Vagina (tissue), 2 donors: ENCODE data around the gene TESMIN.

Experiments used
- POLR2A ChIP-seq, 2 donors: fragments of 450-650 bp; IDR thresholded peaks; one replicate each; pipeline ENCODE4 v1.6.1; 2017; ENCODE audit warnings: antibody characterized with exemption in 2 of 2, mild to moderate bottlenecking in 2 of 2, moderate library complexity in 2 of 2
- POLR2AphosphoS5 ChIP-seq, 2 donors: sonication (generic); formaldehyde crosslinking; IDR thresholded peaks; one replicate each; pipeline ENCODE4 v1.9.0; 2017; ENCODE audit warnings: antibody characterized with exemption in 2 of 2, mild to moderate bottlenecking in 2 of 2, low read depth in 1 of 2; ENCODE audit not compliant: insufficient read depth in 1 of 2
- TF ChIP-seq, protein P1 (sequence below), 3 experiments: fragments of 450-650 bp in 2 of 3; fragments of 200-600 bp in 1 of 3; sonication (generic) in 1 of 3; IDR thresholded peaks; one replicate each; pipeline ENCODE4 v1.5.1; 2017 to 2019; ENCODE audit warnings: antibody characterized with exemption in 3 of 3, mild to moderate bottlenecking in 2 of 3, moderate library complexity in 2 of 3

DNA sequence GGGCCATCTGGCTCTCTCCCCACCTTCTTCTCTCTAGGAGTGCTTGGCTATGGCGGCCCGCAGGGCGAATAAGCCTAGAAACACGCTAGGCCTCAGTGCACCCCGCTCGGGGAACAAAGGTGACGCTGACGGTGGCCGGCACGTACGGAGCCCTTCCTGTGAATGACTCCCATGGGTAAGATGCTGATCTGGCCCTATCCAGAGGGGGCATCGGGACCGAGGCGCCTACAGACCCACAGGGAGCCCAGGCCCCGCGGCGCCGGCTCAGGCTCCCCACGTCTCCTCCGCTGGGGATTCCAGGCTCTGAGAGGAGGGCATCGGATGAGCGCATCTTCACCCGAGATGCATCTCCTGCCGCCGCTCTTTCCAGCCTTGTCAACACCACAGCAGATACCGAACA is 31.4 kb upstream of the TESMIN start:
- TF ChIP-seq, protein P1, sequence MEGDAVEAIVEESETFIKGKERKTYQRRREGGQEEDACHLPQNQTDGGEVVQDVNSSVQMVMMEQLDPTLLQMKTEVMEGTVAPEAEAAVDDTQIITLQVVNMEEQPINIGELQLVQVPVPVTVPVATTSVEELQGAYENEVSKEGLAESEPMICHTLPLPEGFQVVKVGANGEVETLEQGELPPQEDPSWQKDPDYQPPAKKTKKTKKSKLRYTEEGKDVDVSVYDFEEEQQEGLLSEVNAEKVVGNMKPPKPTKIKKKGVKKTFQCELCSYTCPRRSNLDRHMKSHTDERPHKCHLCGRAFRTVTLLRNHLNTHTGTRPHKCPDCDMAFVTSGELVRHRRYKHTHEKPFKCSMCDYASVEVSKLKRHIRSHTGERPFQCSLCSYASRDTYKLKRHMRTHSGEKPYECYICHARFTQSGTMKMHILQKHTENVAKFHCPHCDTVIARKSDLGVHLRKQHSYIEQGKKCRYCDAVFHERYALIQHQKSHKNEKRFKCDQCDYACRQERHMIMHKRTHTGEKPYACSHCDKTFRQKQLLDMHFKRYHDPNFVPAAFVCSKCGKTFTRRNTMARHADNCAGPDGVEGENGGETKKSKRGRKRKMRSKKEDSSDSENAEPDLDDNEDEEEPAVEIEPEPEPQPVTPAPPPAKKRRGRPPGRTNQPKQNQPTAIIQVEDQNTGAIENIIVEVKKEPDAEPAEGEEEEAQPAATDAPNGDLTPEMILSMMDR (IDR thresholded peaks at IDR 0.05) = no peak
- TF ChIP-seq POLR2AphosphoS5 (IDR thresholded peaks at IDR 0.05; ENCODE audit: insufficient read depth in 1 of 2, low read depth in 1 of 2) = no peak
- TF ChIP-seq POLR2A (IDR thresholded peaks at IDR 0.05) = no peak
